HG03196 (cell line): ENCODE data around the gene SDHA.
"Not testable (repeated sequence)": the region's sequence is repeated elsewhere in the genome, so short reads cannot be mapped to it uniquely, and the experiment has no call there.

Experiments used
- ATAC-seq: cut with Tn5 transposase; IDR thresholded peaks from one replicate; pipeline ENCODE4 v1.9.1; 2021; ENCODE audit not compliant: unreplicated experiment

SDHA gene

GRCh38 chr5:296954-297353, 78.8 kb downstream of the SDHA start:
- not testable (repeated sequence) for ATAC-seq

GRCh38 chr5:297448-297847, 79.3 kb downstream of the SDHA start:
- not testable (repeated sequence) for ATAC-seq

- ATAC-seq = not testable (repeated sequence)
These were observed 80.0 kb downstream of the SDHA start for GRCh38 chr5:297991-298736.

GRCh38 chr5:298737-299125, 80.6 kb downstream of the SDHA start:
- no peak for ATAC-seq

- ATAC-seq = not testable (repeated sequence)
These were observed 81.8 kb downstream of the SDHA start for GRCh38 chr5:299921-300320.

GRCh38 chr5:300691-301435, 82.7 kb downstream of the SDHA start:
- not testable (repeated sequence) for ATAC-seq

- not testable (repeated sequence) for ATAC-seq
These were observed 84.3 kb downstream of the SDHA start for GRCh38 chr5:302416-302815.

GRCh38 chr5:302966-303365, 84.8 kb downstream of the SDHA start:
- ATAC-seq = no peak

GRCh38 chr5:303741-304140, 85.6 kb downstream of the SDHA start:
- not testable (repeated sequence) for ATAC-seq

- no peak for ATAC-seq
These were observed 86.9 kb downstream of the SDHA start for GRCh38 chr5:305050-305449.

GRCh38 chr5:305459-305858, 87.3 kb downstream of the SDHA start:
- ATAC-seq = no peak

GRCh38 chr5:306011-306805, 88.1 kb downstream of the SDHA start:
- no peak for ATAC-seq
